Esophagus muscularis mucosa (tissue), 4 donors: ENCODE results near the gene TMEM158.

Experiments
- EP300 ChIP-seq: sonication (generic); formaldehyde crosslinking; IDR thresholded peaks from one replicate; pipeline ENCODE4 v1.6.1; 2017; ENCODE audit warnings: antibody characterized with exemption
- POLR2A ChIP-seq: fragments of 450-650 bp; IDR thresholded peaks from one replicate; pipeline ENCODE4 v1.6.1; 2017; ENCODE audit warnings: antibody characterized with exemption, moderate library complexity, mild to moderate bottlenecking, low read depth
- POLR2AphosphoS5 ChIP-seq, 2 donors: sonication (generic); formaldehyde crosslinking; IDR thresholded peaks; one replicate each; pipeline ENCODE4 v1.6.1; 2017; ENCODE audit warnings: antibody characterized with exemption in 2 of 2
- TF ChIP-seq, protein P1 (sequence below), 3 experiments: fragments of 200-600 bp in 2 of 3; fragments of 450-650 bp in 1 of 3; sonication (generic) in 2 of 3; IDR thresholded peaks; one replicate each; pipeline ENCODE4 v1.5.1; 2017 to 2019; ENCODE audit warnings: antibody characterized with exemption in 3 of 3, mild to moderate bottlenecking in 2 of 3, moderate library complexity in 1 of 3

- TF ChIP-seq, protein P1, sequence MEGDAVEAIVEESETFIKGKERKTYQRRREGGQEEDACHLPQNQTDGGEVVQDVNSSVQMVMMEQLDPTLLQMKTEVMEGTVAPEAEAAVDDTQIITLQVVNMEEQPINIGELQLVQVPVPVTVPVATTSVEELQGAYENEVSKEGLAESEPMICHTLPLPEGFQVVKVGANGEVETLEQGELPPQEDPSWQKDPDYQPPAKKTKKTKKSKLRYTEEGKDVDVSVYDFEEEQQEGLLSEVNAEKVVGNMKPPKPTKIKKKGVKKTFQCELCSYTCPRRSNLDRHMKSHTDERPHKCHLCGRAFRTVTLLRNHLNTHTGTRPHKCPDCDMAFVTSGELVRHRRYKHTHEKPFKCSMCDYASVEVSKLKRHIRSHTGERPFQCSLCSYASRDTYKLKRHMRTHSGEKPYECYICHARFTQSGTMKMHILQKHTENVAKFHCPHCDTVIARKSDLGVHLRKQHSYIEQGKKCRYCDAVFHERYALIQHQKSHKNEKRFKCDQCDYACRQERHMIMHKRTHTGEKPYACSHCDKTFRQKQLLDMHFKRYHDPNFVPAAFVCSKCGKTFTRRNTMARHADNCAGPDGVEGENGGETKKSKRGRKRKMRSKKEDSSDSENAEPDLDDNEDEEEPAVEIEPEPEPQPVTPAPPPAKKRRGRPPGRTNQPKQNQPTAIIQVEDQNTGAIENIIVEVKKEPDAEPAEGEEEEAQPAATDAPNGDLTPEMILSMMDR (IDR thresholded peaks at IDR 0.05) = no peak
- TF ChIP-seq EP300 (no peak), POLR2AphosphoS5 (IDR thresholded peaks at IDR 0.05) (no peak), POLR2A (no peak)
These were observed 42.2 kb downstream of the TMEM158 start for GRCh38 chr3:45183872-45184262.
